ENCODE measurements around the gene SYAP1.
"Not testable (repeated sequence)": the region's sequence is repeated elsewhere in the genome, so short reads cannot be mapped to it uniquely, and the experiment has no call there.

Gene SYAP1, protein sequence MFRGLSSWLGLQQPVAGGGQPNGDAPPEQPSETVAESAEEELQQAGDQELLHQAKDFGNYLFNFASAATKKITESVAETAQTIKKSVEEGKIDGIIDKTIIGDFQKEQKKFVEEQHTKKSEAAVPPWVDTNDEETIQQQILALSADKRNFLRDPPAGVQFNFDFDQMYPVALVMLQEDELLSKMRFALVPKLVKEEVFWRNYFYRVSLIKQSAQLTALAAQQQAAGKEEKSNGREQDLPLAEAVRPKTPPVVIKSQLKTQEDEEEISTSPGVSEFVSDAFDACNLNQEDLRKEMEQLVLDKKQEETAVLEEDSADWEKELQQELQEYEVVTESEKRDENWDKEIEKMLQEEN

DNA sequence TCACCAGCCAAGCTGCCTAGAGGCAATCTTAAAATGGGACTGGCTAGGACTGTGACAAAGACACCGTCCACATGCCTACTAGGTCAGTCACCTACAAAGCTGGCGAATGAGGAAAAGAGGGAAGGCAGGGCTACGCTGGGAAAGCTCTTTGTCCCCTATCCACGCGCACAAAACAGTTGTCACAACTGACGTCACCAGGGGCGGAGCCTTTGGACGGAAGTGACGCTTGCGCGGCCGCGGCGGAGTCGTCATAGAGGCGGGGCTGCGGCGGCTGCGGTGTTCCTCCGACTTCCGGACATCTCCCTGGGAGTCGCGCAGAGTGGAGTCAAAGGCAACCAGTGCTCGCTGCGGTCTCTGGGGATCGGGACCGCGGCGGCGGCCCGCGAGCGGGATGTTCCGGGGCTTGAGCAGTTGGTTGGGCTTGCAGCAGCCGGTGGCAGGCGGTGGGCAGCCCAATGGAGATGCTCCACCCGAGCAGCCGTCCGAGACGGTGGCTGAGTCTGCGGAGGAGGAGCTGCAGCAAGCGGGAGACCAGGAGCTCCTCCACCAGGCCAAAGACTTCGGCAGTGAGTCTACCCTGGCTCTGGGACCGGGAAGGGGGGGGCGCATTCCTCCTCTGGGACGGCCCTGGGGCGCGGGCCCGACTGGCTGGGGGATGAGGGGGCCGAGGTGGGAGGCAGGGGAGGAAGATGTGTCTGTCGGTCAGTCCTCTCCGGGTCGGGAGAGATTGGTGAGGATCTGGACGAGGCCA, at the start of gene SYAP1:
SYAP1 (plus strand) TSS at position 279 of the 751 bp plus-strand sequence; CDS start at position 392, 113 bp downstream.
- in situ Hi-C loops (cut with MboI; ENCODE audit: low sequenced_read_pairs), result no loop called here

DNA sequence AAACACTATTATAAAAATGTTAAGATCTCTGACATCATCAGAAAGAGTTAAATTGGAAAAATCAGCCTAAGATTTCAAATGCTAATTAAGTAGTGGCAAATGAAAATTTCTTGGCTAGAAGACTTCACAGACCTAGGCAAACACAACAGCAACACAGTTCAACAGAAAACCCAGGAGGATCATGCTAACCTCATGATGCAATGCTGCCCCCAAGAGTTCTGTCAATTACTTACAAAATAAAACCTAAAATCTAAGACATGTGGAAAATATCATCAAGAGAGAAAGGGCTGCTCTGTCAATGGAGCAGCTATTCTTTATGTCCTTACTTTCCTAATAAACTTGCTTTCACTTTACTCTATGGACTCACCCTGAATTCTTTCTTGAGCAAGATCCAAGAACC, 48.4 kb upstream of the SYAP1 start:
- in situ Hi-C loops (cut with MboI; ENCODE audit: low sequenced_read_pairs), result no loop called here

DNA sequence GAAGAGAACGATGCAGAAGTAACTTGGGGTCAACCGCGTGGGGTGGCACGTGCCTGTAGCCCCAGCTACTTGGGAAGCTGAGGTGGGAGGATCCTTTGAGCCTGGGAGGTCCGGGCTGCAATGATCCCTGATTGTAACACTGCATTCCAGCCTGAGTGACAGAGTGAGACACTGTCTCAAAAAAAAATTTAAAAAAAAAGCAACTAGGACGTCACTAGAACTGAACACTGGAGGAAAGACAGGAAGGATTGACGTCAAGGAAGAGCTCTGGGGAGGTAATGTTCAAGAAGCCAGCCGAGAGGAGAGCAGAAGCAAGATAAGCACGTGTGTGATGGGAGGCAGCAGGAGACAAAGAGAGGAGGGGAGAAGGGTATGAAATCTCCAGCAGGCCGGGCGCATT, 40.7 kb upstream of the SYAP1 start:
- in situ Hi-C loops (cut with MboI; ENCODE audit: low sequenced_read_pairs), result no loop called here

DNA sequence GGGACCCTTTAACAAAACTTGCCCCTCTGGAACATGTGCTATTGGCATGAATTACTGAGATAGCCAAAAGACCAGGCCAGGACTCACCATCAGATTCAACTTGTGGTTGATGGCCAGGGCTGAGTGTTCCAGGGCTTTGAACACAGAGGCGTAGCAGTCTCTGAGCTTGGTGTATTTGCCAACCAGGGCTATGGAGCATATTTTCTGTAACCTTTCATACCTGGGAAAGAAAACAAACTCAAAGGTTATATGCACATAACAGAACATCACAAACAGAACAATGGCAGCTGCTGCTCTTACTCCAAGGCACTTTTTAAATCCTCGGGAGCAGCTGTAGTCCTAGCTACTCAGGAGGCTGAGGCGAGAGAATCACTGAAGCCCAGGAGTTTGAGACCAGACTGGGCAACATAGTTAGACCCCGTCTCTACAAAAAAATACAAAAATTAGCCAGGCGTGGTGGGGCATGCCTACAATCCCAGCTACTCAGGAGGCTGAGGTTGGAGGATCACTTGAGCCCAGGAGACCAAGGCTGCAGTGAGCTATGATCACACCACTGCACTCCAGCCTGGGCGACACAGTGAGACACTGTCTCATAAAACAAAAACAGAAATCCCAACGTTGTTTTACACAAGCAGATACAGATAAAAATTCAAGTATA, 36.3 kb upstream of the SYAP1 start:
- in situ Hi-C loops (cut with MboI; ENCODE audit: low sequenced_read_pairs), result no loop called here

DNA sequence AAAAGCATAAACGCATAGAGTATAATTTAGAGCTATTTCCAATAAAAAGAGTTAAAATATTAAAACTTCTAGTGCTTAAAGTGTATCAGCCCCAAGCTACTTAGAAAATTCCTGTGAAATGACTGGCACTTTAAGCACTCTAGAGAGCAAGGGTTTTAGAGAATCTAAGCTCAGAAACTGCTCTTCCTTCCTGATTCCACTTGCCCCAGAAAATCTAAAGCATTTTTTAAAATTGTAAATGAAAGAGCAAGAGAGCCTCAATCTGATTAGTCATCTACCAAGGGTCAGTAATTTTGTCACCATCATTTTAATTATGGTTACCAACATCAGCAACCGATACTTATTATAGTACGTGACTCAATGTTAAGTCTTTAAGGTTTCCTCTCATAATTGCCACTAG, 31.9 kb upstream of the SYAP1 start:
- in situ Hi-C loops (cut with MboI; ENCODE audit: low sequenced_read_pairs), result no loop called here

DNA sequence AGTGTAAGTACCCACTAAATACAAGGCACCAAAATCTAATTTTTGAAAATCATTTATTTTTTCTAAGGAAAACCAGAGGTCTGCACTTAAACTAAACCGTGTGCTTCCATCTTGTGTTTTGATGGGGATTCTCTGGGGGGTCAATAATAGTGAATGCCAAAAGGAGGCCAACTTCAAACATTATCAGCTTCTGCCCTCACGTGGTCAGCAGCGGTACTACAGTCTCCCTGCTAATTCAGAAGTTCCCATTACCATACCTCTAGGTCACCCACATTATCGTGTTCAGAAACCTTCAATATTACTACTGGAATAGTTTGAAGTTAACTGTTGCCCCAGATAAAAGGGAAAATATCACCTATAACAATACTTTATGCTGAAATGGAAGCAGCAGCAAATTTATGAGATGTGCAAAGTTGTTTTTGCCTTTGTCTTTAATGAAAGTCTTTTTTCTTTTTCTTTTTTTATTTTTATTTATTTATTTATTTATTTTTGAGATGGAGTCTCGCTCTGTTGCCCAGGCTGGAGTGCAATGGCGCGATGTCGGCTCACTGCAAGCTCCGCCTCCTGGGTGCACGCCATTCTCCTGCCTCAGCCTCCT, 24.2 kb upstream of the SYAP1 start:
- in situ Hi-C loops (cut with MboI; ENCODE audit: low sequenced_read_pairs), result no loop called here

DNA sequence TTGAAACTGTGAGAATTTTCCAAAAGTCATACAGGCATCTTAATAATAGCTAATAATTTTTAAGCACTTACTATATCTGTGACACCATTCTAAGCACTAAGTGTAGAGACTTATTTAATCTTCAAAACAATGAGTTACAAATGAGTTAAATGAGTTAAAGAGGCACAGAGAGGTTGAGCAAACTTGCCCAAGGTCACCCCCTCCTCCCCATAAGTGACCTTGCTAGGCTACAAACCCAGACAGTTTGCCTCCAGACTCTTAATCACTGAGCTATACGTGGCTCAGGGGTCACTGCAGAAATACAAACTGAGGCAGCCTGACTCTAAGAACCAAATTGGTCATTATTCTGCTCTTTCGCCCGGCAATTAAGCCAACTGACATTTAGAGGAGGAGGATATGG, 22.5 kb upstream of the SYAP1 start:
- in situ Hi-C loops (cut with MboI; ENCODE audit: low sequenced_read_pairs), result no loop called here

DNA sequence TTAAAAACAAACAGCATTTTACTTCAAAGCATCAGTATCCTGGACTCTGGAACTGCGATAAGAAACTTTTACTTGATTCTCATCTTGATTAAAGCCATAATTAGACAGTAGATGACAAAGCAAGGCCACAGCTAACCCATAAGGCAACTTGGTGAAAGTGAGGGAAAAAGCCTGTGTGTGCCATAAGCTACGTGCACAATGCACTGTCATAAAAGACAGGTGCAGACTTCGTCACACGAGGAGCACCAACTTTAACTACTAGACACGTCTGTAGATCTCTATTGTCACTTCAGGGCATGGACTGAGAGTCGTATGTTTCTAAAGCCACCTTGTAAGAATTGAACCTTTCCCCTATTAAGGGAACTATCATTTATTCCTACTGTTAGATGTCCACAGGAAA, 20.0 kb upstream of the SYAP1 start:
- in situ Hi-C loops (cut with MboI; ENCODE audit: low sequenced_read_pairs), result no loop called here

DNA sequence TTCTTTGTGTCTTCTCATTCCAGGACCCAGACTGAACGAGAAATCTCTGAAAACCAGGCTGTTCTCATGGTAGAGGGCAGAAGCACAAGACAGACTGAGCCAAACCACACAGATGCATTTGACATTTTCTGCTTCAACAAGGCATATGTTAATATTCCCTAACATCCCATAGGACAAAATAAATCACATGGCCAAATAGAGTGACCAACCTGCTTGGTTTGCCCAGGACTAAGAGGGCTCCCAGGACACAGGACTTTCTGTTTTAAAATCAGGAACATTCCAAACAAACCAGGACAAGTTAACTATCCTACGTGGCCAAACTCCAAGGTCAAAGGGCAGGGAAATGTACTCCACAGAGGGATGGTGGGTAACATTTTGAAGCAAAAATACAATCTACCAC, 18.7 kb upstream of the SYAP1 start:
- in situ Hi-C loops (cut with MboI; ENCODE audit: low sequenced_read_pairs), result no loop called here

DNA sequence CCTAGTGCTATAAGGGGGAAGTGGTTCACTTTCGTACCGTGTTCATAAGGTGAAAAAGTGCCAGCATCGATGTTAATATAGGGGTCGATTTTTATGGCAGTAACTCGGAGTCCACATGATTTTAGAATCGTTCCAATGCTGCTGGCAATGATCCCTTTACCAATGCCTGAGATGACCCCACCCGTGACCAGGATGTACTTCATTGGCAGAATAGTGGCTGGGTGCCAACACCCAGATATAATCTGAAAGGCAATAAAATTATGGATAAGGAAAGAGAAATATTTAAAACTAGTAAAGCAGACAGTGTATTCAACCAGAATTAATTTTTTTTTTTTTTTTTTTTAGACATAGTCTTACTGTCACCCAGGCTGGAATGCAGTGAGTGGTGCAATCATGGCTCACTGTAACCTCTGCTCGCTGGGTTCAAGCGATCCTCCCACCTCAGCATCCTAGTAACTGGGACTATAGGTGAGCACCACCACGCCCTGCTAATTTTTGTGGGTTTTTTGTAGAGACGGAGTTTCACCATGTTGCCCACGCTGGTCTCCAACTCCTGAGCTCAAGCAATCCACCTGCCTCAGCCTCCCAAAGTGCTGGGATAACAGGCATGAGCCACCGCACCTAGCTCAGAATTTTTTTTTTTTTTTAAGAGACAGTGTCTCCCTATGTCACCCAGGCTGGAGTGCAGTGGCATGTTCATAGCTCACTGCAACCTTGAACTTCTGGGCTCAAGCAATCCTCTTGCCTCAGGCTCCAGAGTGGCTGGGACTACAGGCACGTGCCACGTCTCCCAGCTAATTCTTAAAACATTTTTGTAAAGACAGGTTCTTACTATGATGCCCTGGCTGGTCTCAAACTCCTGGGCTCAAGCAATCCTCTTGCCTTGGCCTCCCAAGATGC, 16.5 kb upstream of the SYAP1 start:
- in situ Hi-C loops (cut with MboI; ENCODE audit: low sequenced_read_pairs), result no loop called here

DNA sequence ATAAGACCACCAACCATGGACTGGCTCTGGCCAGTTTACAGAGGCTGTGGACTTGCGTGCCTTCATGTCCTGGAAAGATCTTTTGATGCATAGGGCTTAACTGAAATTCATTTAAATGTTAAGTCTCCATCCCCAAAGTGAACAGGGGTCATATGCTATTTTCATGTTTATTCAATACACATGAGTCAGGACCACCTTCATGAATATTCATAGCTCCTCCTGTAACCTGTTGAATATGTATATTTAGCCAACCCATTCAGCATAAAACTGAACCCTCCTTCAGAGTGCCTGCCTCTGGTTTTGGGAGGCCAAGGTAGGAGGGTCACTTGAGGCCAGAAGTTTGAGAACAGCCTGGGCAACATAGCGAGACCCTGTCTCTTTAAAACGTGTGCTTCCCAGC, 14.0 kb upstream of the SYAP1 start:
- in situ Hi-C loops (cut with MboI; ENCODE audit: low sequenced_read_pairs), result no loop called here

DNA sequence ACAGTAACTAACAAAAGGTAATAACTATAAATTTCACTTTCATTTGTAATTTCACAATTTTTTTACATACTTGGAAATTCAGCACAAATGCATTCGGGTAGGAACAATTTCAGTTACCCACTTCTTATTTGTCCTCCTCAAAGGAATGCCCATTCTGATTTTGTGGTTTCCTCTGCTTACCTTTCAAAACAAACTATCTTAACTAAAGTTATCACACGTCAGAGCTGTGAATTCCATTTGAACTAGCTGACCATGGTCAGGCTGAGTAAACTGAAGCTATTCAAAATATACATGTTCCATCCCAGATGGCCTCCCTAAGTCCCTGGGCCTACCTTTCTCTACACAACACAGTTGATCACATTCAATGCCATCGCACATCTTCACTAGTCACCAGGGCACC, 11.4 kb upstream of the SYAP1 start:
- in situ Hi-C loops (cut with MboI; ENCODE audit: low sequenced_read_pairs), result no loop called here

DNA sequence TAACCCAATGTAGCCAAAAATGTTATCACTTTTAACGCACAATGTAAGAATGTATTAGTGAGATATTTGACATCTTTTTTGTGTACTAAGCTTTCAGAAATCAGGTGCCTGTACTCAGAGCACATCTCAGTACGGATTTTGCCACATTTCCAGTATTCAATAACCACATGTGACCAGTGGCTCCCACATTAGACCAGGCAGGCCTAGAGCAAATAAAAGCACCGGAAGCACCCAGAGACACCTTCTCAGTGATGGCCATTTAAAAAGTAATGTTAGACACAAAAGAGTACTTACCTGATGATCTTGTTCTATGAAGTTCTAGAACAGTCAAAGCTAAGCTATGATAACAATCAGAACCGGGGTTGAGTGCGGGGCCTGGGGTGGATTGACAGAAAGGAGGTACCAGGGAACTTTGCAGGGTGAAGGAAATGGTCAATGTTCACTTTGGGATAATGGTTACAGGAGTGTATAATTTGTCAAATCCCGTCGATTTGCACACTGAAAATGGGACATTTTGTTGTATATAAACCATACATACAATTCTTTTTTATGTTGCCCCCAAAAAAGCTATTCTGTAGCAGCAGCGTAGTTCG, 8.1 kb upstream of the SYAP1 start:
- in situ Hi-C loops (cut with MboI; ENCODE audit: low sequenced_read_pairs), result no loop called here

DNA sequence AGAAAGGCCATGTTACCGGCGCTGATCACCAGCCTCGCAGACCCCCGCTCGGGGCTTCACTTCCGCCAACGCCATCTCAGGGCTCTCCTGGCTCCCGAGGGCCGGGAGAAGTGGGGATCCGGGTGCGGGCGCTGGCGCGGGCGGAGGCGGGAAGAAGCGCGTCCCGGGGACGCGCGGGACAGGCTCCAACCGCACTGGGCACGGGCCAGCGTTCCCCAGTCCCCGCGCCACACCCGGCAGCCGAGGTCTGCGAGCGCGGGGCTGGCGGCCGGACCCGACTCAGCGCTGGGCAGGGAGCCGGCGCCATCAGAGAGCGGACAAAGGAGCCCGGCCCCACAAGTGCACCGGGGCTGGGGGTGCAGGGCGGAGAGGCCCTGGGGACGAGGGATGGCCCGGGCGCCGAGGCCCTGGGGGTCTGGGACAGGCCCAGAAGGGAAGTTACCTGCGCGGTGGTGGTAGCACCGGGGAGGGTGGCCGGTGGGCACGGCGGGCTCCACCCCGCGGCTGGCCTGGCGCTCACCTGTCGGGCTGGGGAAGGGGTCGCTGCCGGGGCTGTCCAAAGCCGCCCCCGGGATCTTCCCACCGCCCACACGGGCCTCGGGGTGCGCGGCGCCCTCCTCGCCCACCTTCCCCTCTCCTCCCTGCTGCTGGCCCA, 7.4 kb upstream of the SYAP1 start:
- in situ Hi-C loops (cut with MboI; ENCODE audit: low sequenced_read_pairs), result no loop called here

DNA sequence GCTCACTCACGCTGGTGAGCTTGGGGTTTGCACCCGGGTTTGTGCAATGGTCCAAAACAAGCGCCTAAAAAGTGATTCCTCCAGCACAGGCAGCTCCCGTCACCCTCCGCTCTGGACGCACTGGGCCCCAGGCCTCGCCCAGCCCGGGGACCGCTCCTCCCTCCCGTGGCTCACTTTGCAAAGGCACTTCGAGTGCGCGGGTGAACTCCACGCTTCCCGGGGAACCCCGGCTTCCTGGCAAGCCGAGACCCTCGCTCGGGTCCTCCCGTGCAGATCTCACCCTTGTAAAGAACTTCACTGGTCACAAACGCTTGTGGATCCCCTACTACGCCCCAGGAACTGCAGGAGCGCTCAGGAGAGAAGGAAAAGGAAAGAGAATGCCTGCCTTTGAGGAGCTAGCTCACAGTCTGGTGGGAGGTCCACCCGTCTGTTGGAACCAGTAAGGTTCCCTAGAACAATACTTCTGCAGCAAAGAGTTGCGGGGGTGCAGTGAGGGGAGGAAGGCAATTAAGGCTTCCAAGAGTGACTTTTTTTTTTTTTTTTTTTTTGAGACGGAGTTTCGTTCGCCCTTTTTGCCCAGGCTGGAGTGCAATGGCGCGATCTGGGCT, 6.8 kb upstream of the SYAP1 start, which contains the start of gene CTPS2:
CTPS2 (minus strand) TSS at position 122 of the 608 bp plus-strand sequence. CDS start 9,767 bp downstream, outside the sequence.
- in situ Hi-C loops (cut with MboI; ENCODE audit: low sequenced_read_pairs), result no loop called here

DNA sequence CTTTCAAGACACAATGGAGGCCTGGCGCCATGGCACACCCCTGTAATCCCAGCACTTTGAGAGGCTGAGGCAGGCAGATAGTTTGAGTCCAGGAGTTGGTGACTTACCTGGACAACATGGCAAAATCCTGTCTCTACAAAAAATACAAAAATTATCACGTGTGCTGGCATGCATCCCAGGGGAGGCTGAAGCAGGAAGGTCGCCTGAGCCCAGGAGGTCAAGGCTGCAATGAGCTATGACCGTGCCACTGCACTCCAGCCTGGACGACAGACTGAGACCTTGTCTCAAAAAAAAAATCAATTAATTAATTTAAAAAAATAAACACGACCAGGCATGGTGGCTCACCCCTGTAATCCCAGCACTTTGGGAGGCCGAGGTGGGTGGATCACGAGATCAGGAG, 4.9 kb upstream of the SYAP1 start:
- in situ Hi-C loops (cut with MboI; ENCODE audit: low sequenced_read_pairs), result no loop called here

DNA sequence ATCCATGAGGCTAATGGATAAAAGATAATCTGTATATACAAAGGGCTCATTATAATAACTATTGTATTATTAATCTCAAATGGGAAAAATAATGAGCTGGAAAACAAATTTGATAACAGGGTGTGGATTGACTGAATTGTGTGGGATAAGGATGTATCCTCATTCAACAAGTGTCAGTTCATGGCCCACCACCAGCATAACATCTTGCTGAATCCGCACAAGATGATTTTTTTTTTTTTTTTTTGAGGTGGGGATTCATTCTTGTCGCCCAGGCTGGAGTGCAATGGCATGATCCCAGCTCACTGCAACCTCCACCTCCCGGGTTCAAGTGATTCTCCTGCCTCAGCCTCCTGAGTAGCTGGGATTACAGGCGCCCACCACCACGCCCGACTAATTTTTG, 3.8 kb upstream of the SYAP1 start:
- in situ Hi-C loops (cut with MboI; ENCODE audit: low sequenced_read_pairs), result not testable (repeated sequence)

DNA sequence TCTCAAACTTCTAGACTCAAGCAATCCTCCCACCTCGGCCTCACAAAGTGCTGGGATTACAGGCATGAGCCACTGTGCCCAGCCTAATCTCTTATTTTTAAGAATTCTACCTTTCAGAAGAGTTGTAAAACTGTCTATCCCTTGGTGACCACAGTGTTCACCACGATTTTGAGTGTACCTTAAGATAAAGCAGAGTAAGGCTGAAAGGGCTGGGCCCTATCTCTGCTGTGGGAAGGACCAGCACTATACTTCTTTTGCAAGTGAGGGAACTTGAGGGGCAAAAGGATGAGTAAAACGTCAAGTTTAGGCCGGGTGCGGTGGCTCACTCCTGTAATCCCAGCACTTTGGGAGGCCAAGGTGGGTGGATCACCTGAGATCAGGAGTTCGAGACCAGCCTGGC, 3.0 kb upstream of the SYAP1 start:
- in situ Hi-C loops (cut with MboI; ENCODE audit: low sequenced_read_pairs), result not testable (repeated sequence)

DNA sequence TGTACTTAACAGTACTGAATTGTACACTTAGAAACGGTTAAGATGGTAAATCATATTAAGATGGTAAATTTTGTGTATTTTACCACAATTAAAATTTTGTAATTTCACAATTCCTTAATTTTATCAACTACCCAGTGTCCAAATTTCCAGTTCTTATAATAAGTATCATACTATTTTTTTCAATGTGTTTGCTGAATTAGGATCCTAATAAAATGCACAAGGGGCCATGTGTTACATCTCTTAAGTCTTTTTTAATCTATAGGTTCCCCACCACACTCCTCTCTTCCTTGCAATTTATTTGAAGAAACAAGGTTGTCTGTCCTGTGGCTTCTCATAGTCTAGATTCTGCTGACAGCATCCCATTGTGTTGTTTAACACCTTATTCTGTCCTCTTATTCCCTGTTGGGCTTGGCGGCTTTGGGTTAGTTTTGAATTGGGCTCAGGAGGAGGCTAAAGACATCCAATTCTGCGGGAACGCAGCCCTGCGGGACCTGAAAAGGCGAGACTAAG, 533 bp upstream of the SYAP1 start:
- in situ Hi-C loops (cut with MboI; ENCODE audit: low sequenced_read_pairs), result no loop called here

Data from HL-60/S4 (cell line).